HG03354 (cell line): ENCODE results near the gene EFCAB9.
A peak's percentile ranks its signal among the peaks of the same experiment; 100 is the strongest.
"Not testable (repeated sequence)": the region's sequence is repeated elsewhere in the genome, so short reads cannot be mapped to it uniquely, and the experiment has no call there.

Source experiments
- ATAC-seq: cut with Tn5 transposase; IDR thresholded peaks from one replicate; pipeline ENCODE4 v1.9.1; 2021; ENCODE audit warnings: mild to moderate bottlenecking; ENCODE audit not compliant: unreplicated experiment, poor library complexity, severe bottlenecking

Gene EFCAB9

GRCh38 chr5:172193872-172194271 lies at the start of gene EFCAB9:
Gene EFCAB9, plus strand, starts transcription at chr5:172194172. Its CDS starts 1 bp downstream, at chr5:172194173.
- no peak for ATAC-seq

GRCh38 chr5:172144291-172144815 lies 49.6 kb upstream of the EFCAB9 start:
- peak; percentile 70 for ATAC-seq

- no peak for ATAC-seq
These were observed 48.8 kb upstream of the EFCAB9 start for GRCh38 chr5:172144931-172145869.

GRCh38 chr5:172145870-172146747 lies 47.9 kb upstream of the EFCAB9 start:
- ATAC-seq = no peak

GRCh38 chr5:172146748-172147092 lies 47.3 kb upstream of the EFCAB9 start:
- ATAC-seq = no peak

GRCh38 chr5:172147857-172148256 lies 46.1 kb upstream of the EFCAB9 start:
- no peak for ATAC-seq

GRCh38 chr5:172148381-172148780 lies 45.6 kb upstream of the EFCAB9 start:
- no peak for ATAC-seq

- no peak for ATAC-seq
These were observed 44.9 kb upstream of the EFCAB9 start for GRCh38 chr5:172149073-172149472.

- not testable (repeated sequence) for ATAC-seq
These were observed 44.5 kb upstream of the EFCAB9 start for GRCh38 chr5:172149481-172149880.

GRCh38 chr5:172150514-172151425 lies 43.2 kb upstream of the EFCAB9 start:
- ATAC-seq = peak; percentile 67

GRCh38 chr5:172151661-172152210 lies 42.2 kb upstream of the EFCAB9 start:
- ATAC-seq = no peak

GRCh38 chr5:172153695-172154094 lies 40.3 kb upstream of the EFCAB9 start:
- no peak for ATAC-seq

GRCh38 chr5:172155101-172155500 lies 38.9 kb upstream of the EFCAB9 start:
- ATAC-seq = not testable (repeated sequence)

- ATAC-seq = no peak
These were observed 37.4 kb upstream of the EFCAB9 start for GRCh38 chr5:172156541-172156994.

- ATAC-seq = no peak
These were observed 35.0 kb upstream of the EFCAB9 start for GRCh38 chr5:172159016-172159415.

- no peak for ATAC-seq
These were observed 33.5 kb upstream of the EFCAB9 start for GRCh38 chr5:172160506-172160905.

- ATAC-seq = no peak
These were observed 31.5 kb upstream of the EFCAB9 start for GRCh38 chr5:172162323-172162986.

- ATAC-seq = no peak
These were observed 31.0 kb upstream of the EFCAB9 start for GRCh38 chr5:172162987-172163343.

- ATAC-seq = no peak
These were observed 30.6 kb upstream of the EFCAB9 start for GRCh38 chr5:172163346-172163745.
